ENCODE results near the gene LSP1. TPM values are rescaled to one million over a fixed set of nuclear protein-coding genes. Genes with fewer than 3 reads are reported as not detected.

LSP1 gene
- total and polyA plus RNA-seq, 2 of the 13 experiments (the other 11 are each of a cell fraction or from before 2014, with no cell fraction given): 0.59 to 1.00 TPM

DNA sequence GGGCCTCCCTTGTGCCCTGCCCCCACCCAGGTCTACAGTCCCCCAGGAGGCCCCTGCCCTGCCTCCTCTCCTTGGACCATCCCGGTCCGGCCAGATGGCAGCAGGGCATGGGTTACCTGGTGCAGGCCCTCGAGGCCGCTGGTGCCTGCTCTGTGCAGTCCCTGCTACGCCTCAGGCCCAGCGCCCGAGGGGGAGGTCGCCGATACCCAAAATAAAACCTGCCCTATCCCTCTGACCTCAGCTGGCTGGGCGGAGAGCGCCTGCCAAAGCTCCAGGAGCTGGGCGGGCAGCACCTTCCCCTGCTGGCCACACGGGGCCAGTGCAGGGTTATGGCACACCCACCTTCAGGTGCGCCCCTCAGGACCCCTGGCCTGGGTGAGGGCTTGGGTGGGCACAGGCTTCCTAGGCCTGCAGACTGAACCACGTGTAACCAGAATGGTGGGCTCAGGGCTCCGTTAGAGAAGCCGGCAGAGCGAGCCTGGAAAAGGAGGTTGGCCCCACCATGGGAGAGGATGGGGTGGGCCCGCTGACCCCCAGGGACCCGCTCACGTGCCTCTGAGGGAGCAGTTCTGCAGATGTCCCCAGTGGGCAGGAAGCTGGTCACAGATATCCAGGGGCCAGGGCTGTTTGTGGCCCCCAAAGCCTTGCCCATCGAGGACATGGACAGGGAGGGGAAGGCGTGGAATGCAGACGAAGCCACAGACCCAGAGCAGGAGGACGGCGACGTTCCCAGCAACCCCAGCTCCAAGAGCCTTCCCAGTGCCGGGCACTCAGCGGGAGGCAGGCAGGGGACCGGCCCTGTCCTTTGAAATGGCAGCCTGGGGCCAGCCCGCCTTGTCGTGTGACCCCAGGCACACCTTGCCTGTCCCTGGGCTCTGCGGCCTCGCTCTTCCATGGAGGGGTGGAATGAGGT lies 64.9 kb downstream of the LSP1 start:
- Histone ChIP-seq H3K36me3 (replicated peaks in 1 of 2; ENCODE audit: control insufficient read depth in 1 of 2, insufficient read depth in 2 of 2, low read length in 2 of 2) (no peaks in the 10 kb centered on the region), H3K9ac (ENCODE audit: insufficient read depth, low read depth, low read length) (no peak overlapping the region), H3K4me1 (ENCODE audit: insufficient read depth, low read length) (no peaks in the 10 kb centered on the region), H2AFZ (ENCODE audit: low read length) (no peak overlapping the region), H4K20me1 (ENCODE audit: insufficient read depth, low read length) (no peaks in the 10 kb centered on the region), H3K27ac (ENCODE audit: extremely low read length, insufficient read depth, low read length) (no peak overlapping the region), H3K9me3 (ENCODE audit: low read length) (no peaks in the 10 kb centered on the region), H3K4me2 (ENCODE audit: low read depth, low read length) (no peak overlapping the region), H3K27me3 (ENCODE audit: control insufficient read depth in 1 of 2, insufficient read depth in 2 of 2, low read length in 2 of 2) (peaks cover 20 to 49% of the 10 kb centered on the region in 2 experiments; a peak in 4 of 5 replicates), H3K79me2 (ENCODE audit: insufficient read depth, low read length) (no peaks in the 10 kb centered on the region), H3K4me3 (replicated peaks in 1 of 3; ENCODE audit: insufficient read depth in 1 of 3, low read depth in 2 of 3, low read length in 3 of 3) (no peak overlapping the region)
- BruUV-seq (replicated peaks): no TSS peak
- ATAC-seq (peak; percentile 73), DNase-seq (ENCODE audit: low spot score) (no peak), FAIRE-seq (no peak)
- in situ Hi-C loops (cut with HindIII; ENCODE audit: extremely low pct_ligation_motif_present, low pct_unique_long_range_greater_than_20kb): no loop called here
- TF ChIP-seq ZNF687 (CRISPR knock-in tag; IDR thresholded peaks at IDR 0.05) (peak; percentile 36), EZH2 (conservative IDR thresholded peaks at IDR 0.05; ENCODE audit: low read depth, low read length) (0 out of 2 replicates have a peak, but pooled peaks have one; percentile 15), ZNF83 (CRISPR knock-in tag; IDR thresholded peaks at IDR 0.05; ENCODE audit: borderline replicate concordance) (no peak), ZBTB7A (CRISPR knock-in tag; IDR thresholded peaks at IDR 0.05) (peak; percentile 69), SMARCC2 (IDR thresholded peaks at IDR 0.05) (no peak), ZBTB7B (CRISPR knock-in tag; IDR thresholded peaks at IDR 0.05) (peak; percentile 48; the same call in 1 of the 2 replicates), ZBTB14 (CRISPR knock-in tag; IDR thresholded peaks at IDR 0.05) (no peak), RAD21 (CRISPR knock-in tag; IDR thresholded peaks at IDR 0.05) (peak; percentile 29; the same call in 1 of the 2 replicates), HOXD1 (CRISPR knock-in tag; IDR thresholded peaks at IDR 0.05) (no peak), STAG1 (CRISPR knock-in tag; IDR thresholded peaks at IDR 0.05) (peak; percentile 64)
- TF ChIP-seq, protein P1, sequence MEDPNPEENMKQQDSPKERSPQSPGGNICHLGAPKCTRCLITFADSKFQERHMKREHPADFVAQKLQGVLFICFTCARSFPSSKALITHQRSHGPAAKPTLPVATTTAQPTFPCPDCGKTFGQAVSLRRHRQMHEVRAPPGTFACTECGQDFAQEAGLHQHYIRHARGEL (CRISPR knock-in tag; IDR thresholded peaks at IDR 0.05): no peak
- TF ChIP-seq, protein P2, sequence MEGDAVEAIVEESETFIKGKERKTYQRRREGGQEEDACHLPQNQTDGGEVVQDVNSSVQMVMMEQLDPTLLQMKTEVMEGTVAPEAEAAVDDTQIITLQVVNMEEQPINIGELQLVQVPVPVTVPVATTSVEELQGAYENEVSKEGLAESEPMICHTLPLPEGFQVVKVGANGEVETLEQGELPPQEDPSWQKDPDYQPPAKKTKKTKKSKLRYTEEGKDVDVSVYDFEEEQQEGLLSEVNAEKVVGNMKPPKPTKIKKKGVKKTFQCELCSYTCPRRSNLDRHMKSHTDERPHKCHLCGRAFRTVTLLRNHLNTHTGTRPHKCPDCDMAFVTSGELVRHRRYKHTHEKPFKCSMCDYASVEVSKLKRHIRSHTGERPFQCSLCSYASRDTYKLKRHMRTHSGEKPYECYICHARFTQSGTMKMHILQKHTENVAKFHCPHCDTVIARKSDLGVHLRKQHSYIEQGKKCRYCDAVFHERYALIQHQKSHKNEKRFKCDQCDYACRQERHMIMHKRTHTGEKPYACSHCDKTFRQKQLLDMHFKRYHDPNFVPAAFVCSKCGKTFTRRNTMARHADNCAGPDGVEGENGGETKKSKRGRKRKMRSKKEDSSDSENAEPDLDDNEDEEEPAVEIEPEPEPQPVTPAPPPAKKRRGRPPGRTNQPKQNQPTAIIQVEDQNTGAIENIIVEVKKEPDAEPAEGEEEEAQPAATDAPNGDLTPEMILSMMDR (CRISPR knock-in tag; IDR thresholded peaks at IDR 0.05): peak; percentile 64
- TF ChIP-seq, protein P3, sequence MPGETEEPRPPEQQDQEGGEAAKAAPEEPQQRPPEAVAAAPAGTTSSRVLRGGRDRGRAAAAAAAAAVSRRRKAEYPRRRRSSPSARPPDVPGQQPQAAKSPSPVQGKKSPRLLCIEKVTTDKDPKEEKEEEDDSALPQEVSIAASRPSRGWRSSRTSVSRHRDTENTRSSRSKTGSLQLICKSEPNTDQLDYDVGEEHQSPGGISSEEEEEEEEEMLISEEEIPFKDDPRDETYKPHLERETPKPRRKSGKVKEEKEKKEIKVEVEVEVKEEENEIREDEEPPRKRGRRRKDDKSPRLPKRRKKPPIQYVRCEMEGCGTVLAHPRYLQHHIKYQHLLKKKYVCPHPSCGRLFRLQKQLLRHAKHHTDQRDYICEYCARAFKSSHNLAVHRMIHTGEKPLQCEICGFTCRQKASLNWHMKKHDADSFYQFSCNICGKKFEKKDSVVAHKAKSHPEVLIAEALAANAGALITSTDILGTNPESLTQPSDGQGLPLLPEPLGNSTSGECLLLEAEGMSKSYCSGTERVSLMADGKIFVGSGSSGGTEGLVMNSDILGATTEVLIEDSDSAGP (CRISPR knock-in tag; IDR thresholded peaks at IDR 0.05; ENCODE audit: borderline replicate concordance): 0 out of 2 replicates have a peak, but pooled peaks have one; percentile 31
- intact Hi-C loops (cut with micrococcal nuclease; ENCODE audit: unreplicated experiment): loop anchor here (1.0 kb wide), 1 partner anchor 27 kb away; no protein-coding TSS in a partner anchor
- POLR2A ChIA-PET: no interaction called here
- WGBS (ENCODE audit: low lambda C conversion rate): 33% methylated on average over 9 of the region's 34 CpGs
- CTCF ChIA-PET (ENCODE audit: low intra/inter-chr PET ratio, low total read pairs): no interaction called here

All from HepG2 (cell line).